Measurements from ENCODE around the gene PLXNA4. TPM values are rescaled to one million over a fixed set of nuclear protein-coding genes. Genes with fewer than 3 reads are reported as not detected.

PLXNA4 gene, protein sequence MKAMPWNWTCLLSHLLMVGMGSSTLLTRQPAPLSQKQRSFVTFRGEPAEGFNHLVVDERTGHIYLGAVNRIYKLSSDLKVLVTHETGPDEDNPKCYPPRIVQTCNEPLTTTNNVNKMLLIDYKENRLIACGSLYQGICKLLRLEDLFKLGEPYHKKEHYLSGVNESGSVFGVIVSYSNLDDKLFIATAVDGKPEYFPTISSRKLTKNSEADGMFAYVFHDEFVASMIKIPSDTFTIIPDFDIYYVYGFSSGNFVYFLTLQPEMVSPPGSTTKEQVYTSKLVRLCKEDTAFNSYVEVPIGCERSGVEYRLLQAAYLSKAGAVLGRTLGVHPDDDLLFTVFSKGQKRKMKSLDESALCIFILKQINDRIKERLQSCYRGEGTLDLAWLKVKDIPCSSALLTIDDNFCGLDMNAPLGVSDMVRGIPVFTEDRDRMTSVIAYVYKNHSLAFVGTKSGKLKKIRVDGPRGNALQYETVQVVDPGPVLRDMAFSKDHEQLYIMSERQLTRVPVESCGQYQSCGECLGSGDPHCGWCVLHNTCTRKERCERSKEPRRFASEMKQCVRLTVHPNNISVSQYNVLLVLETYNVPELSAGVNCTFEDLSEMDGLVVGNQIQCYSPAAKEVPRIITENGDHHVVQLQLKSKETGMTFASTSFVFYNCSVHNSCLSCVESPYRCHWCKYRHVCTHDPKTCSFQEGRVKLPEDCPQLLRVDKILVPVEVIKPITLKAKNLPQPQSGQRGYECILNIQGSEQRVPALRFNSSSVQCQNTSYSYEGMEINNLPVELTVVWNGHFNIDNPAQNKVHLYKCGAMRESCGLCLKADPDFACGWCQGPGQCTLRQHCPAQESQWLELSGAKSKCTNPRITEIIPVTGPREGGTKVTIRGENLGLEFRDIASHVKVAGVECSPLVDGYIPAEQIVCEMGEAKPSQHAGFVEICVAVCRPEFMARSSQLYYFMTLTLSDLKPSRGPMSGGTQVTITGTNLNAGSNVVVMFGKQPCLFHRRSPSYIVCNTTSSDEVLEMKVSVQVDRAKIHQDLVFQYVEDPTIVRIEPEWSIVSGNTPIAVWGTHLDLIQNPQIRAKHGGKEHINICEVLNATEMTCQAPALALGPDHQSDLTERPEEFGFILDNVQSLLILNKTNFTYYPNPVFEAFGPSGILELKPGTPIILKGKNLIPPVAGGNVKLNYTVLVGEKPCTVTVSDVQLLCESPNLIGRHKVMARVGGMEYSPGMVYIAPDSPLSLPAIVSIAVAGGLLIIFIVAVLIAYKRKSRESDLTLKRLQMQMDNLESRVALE (N-terminal part only)
- 1.2 to 1.7 TPM (median 1.6 TPM) in 5 replicates for total RNA-seq (2022; extraction: Qiagen RNA extraction; ENCODE audit: low read depth)

DNA sequence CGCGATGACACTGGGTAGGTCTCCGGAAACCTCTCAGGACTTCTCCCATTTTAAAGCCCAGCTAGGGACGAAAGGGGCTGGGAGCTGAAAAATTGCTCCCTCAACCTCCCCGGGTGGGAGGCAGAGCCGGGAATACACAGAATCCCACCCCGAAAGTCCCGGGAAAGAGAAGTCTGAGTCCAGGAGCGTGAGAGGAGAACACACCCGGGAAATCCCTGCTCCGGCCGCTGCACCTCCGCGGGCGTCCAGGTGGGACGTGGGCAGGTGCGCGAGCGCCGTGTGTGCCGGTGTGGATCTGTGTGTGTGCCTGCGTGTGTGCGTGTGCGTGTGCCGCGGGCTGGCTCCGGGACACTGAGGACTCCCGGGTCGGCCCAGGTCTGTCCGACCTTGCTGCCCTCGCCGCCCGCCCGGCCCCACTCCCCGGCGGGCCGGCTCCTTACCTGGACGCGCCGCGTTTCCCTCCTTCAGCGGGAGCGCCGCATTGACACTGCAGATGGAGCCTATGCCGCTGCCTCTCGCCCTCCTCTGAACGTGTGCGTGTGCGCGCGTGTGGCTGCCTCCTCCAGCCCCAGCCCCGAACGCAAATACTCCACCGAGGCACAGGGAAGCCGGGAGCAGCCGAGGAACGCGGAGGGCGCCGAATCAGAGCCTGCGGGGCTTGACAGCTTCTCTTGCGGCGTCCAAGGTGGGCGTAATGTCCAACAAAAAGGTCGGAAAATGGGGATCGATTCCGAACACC is at the start of gene PLXNA4:
Gene PLXNA4 (minus strand): TSS at position 489 of the 739 bp plus-strand sequence. CDS start 67,777 bp downstream, outside the sequence.

Data from A549 treated with RU486 at 1 μM for 4 hours (cell line).